Fibroblast of pulmonary artery (primary cell): Measurements from ENCODE around the gene OR51B4.

Experiments used
- DNase-seq: peaks from one replicate; pipeline ENCODE4 v3.0.0-alpha.2; 2010; ENCODE audit warnings: low read depth
- H3K4me3 ChIP-seq: replicated peaks from 2 replicates; pipeline ENCODE4 v1.5.1; 2011; ENCODE audit warnings: low read depth, mild to moderate bottlenecking, control low read depth, low read length, moderate library complexity
- TF ChIP-seq, protein P1 (sequence below): IDR thresholded peaks from 2 replicates; pipeline ENCODE4 v1.5.1; 2011; ENCODE audit warnings: mild to moderate bottlenecking, control low read depth, low read length, inconsistent platforms; ENCODE audit errors: missing control alignments

OR51B4 gene, protein sequence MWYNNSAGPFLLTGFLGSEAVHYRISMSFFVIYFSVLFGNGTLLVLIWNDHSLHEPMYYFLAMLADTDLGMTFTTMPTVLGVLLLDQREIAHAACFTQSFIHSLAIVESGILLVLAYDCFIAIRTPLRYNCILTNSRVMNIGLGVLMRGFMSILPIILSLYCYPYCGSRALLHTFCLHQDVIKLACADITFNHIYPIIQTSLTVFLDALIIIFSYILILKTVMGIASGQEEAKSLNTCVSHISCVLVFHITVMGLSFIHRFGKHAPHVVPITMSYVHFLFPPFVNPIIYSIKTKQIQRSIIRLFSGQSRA

DNA sequence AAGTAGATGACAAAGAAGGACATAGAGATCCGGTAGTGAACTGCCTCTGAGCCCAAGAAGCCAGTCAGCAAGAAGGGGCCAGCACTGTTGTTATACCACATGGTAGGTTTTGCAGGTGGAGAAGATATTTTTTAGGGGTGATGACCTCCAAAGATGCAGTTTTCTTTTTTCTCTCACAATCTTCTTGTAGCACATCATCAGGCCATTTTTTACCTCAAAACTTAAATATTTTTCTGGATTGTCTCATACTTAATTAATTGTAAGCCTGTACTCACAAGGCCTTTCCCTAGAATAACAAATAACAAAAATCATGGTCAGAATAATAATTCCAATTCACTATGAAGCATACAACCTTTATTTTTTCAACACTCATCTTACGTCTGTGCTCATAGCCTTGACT, at the start of gene OR51B4:
Gene OR51B4 (minus strand): TSS at position 101 of the 400 bp plus-strand sequence. CDS start 0 bp downstream, at position 101.
- no peak for DNase-seq
- H3K4me3 ChIP-seq = no peak within 1 kb of the TSS
- TF ChIP-seq, protein P1, sequence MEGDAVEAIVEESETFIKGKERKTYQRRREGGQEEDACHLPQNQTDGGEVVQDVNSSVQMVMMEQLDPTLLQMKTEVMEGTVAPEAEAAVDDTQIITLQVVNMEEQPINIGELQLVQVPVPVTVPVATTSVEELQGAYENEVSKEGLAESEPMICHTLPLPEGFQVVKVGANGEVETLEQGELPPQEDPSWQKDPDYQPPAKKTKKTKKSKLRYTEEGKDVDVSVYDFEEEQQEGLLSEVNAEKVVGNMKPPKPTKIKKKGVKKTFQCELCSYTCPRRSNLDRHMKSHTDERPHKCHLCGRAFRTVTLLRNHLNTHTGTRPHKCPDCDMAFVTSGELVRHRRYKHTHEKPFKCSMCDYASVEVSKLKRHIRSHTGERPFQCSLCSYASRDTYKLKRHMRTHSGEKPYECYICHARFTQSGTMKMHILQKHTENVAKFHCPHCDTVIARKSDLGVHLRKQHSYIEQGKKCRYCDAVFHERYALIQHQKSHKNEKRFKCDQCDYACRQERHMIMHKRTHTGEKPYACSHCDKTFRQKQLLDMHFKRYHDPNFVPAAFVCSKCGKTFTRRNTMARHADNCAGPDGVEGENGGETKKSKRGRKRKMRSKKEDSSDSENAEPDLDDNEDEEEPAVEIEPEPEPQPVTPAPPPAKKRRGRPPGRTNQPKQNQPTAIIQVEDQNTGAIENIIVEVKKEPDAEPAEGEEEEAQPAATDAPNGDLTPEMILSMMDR = no peak

DNA sequence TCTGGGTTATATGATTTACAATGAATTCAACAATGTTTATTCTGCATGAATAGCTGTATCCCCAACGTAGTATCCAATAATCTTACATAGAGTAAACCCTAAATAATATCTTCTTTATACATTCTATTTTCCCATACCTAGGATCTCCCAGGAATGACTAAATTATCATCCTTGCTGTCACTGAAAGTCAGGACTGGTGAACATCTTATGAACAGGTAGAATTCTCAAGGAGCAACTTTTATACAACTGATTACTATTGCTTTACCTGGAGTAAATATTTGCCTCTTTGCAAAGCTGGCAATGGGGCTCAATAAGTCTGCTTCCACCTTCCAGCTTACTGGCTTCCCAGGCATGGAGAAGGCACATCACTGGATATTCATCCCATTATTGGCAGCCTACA, 49.5 kb upstream of the OR51B4 start, which contains the start of gene OR51B6:
Gene OR51B6 (plus strand): TSS at position 301 of the 400 bp plus-strand sequence. CDS start 0 bp downstream, at position 301.
- TF ChIP-seq, protein P1 = no peak
- no peak within 1 kb of the TSS for H3K4me3 ChIP-seq

DNA sequence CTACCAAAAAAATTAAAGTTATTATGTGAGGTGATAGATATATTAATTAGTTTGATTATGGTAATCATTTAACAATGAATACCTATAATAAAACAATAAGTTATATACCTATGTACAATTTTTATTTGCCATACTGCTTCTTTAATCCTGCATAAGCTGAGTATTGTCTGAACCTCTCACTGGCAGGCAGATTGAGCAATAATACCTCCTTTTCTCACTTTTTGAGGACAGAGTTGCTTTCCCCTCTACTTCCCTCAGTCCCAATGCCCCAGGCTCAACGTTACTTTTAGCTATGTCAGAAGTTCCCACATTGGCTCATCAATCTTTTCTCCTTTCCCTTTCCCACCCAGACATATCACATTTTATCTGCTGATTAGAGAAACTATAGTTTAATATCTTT, 47.8 kb upstream of the OR51B4 start:
- H3K4me3 ChIP-seq = no peak overlapping the region
- no peak for DNase-seq
- TF ChIP-seq, protein P1 = no peak

More for the DNA sequence above, 49.5 kb upstream of the OR51B4 start, which contains the start of gene OR51B6:
- DNase-seq = no peak

DNA sequence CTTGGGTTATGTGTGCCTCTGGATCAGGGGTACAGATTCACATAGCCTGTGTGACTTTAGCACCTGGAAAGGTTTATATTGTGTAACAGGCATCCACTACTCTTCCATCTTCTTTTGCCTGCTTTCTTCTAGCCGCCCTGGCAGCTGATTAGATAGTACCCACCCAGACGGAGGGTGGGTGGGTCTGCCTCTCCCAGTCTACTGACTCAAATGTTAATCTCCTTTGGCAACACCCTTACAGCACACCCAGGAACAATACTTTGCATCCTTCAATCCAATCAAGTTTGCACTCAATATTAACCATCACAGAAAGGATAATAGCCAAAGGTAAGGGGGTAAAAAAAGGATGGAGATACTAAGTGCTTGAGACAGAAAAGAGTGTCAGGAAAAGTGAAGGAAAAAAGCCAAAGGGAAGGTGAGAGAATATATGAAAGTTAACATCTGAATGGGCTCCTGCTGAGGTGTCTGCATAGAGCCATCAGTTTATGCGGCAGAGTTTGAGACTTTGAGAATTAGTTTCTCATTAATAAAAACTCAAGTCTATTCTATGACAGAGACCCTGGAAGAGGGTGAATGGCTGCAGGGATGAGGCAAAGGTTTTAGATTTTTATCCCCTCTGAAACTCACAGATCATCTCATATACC, 46.9 kb upstream of the OR51B4 start:
- no peak for DNase-seq
- TF ChIP-seq, protein P1 = no peak
- H3K4me3 ChIP-seq = no peak overlapping the region

DNA sequence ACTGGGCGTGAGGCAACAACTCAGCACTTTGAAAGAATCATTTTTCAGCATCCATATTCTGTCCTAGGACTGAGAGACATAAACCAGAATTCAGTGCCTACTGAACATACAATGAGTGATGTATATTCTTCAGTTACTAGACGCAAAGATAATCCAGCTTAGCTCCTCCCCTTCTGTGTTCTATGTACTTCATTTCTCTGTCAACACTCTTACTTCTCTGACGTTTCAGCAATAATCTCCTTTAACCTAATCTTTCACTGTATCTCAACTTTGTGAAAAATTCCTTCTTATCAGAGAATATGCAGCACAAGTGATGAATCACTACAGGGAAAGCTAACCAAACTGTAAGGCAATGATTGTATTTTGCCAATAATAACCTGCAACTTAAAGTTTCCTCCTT, 44.1 kb upstream of the OR51B4 start:
- TF ChIP-seq, protein P1 = no peak

DNA sequence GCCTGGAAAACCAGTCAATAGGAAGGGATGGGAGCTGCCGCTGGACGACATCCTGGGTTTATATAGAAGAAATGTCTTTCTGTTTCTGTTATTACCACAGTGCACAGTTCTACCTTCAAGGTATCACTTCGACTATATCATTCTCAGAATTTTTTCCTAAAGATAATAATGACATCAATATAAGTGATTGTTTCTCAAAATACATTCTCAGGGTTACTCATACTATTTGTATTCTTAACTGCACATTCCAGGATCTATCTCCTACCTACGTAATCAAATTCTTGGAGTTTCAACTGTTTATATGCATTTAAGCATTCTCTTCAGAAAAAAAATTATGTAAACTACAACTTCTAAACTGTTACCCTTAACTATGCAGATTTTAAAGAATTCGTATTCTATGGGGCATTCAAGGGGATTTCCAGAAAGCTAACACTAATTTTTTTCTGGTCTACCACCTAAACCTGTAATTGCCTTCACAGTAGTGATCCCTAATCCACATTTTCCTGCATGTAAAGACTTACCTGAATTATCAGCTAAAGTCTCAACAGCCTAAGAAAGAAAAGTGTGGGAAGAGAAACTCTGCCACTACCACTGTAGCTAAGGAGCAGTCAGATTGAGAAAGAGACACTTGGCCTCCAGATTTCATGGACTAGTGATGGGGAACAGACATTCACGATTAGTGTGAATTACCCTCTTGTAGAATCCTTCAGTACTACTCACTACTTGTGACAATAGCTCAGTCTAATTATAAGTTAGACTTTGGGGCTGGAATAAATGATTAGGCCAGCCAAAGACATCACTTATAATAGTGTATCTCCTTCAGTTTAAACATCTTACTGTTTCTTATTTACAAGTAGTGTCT, 42.0 kb upstream of the OR51B4 start, which contains the start of gene OR51B5:
Gene OR51B5 (minus strand): TSS at position 51 of the 862 bp plus-strand sequence. CDS start 0 bp downstream, at position 51.
- H3K4me3 ChIP-seq = no peak within 1 kb of the TSS
- TF ChIP-seq, protein P1 = no peak
- peak; percentile 18 for DNase-seq

More for the DNA sequence above, 44.1 kb upstream of the OR51B4 start:
- DNase-seq = peak; percentile 27
- no peak overlapping the region for H3K4me3 ChIP-seq
